LNCaP clone FGC (cell line): Measurements from ENCODE around the gene CHRM2.

Source experiments
- DNase-seq: peaks from one replicate; pipeline ENCODE4 v3.0.0-alpha.2; 2011; ENCODE audit warnings: low read depth
- H3K4me3 ChIP-seq: 2 replicates; pipeline ENCODE4 v1.5.1; 2011; ENCODE audit warnings: mild to moderate bottlenecking, low read depth, low read length, control low read depth
- TF ChIP-seq, protein P1 (sequence below): IDR thresholded peaks from 2 replicates; pipeline ENCODE4 v1.5.1; 2012; ENCODE audit warnings: mild to moderate bottlenecking; ENCODE audit not compliant: control insufficient read depth, insufficient read depth; ENCODE audit errors: extremely low read depth

The CHRM2 gene

DNA sequence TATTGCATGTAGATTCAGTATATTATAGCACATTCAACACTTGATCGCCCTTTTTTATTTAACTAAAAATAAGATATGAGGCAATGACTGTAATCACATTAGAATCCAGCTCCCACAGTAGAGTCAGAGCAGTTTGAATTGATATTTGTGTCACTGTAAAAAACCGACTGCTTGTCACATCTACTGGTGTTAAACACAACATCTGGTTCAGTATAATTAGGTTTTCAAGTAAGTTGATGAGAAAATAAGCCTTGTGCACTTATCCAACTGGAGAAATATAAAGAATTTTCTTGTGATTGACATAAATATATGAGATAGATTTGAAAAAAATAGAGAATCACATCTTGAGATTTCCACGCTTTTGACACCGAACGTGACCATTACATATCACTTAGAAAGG is 69.0 kb downstream of the CHRM2 start:
- TF ChIP-seq, protein P1, sequence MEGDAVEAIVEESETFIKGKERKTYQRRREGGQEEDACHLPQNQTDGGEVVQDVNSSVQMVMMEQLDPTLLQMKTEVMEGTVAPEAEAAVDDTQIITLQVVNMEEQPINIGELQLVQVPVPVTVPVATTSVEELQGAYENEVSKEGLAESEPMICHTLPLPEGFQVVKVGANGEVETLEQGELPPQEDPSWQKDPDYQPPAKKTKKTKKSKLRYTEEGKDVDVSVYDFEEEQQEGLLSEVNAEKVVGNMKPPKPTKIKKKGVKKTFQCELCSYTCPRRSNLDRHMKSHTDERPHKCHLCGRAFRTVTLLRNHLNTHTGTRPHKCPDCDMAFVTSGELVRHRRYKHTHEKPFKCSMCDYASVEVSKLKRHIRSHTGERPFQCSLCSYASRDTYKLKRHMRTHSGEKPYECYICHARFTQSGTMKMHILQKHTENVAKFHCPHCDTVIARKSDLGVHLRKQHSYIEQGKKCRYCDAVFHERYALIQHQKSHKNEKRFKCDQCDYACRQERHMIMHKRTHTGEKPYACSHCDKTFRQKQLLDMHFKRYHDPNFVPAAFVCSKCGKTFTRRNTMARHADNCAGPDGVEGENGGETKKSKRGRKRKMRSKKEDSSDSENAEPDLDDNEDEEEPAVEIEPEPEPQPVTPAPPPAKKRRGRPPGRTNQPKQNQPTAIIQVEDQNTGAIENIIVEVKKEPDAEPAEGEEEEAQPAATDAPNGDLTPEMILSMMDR: no peak
- no peak for DNase-seq
- H3K4me3 ChIP-seq: no peak overlapping the region

DNA sequence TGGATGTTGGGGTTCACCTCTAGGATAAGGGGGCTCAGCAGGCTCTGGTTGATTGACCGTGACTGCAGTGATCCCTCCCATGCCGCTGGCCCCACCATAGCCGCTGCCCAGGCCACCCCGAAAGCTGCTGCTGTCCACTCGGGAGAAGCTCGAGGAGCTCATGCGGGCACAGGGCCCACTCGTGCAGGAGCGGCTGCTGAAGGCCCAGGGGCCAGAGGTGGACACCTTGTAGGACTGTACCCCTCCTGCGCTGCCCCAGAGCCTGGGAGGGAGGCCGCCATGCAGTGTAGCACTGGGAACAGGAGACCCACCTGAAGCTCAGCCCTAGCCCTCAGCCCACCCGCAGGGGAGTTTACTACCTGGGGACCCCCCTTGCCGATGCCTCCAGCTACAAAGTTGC is 70.0 kb downstream of the CHRM2 start:
- DNase-seq: no peak
- TF ChIP-seq, protein P1: no peak

DNA sequence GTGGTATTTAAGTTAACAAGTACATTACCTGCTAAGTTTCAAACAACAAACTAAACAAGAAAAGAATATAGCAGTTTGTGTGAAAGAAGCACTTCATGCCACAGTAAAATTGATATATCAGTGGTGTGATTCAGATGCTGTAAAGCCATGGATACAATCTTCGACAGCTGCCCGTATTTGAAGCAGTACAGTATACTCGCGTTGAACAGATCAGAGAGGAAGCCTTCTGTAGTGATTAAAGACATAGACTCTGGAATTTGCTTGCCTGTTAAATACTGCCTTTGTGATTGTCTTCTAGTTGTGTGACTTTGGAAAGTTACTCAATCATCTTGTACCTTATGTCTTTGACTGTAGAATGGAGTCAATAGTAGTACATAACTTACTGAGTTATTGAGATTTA is 71.7 kb downstream of the CHRM2 start:
- no peak overlapping the region for H3K4me3 ChIP-seq
- TF ChIP-seq, protein P1: no peak
- no peak for DNase-seq

More for the DNA sequence above, 70.0 kb downstream of the CHRM2 start:
- no peak overlapping the region for H3K4me3 ChIP-seq

DNA sequence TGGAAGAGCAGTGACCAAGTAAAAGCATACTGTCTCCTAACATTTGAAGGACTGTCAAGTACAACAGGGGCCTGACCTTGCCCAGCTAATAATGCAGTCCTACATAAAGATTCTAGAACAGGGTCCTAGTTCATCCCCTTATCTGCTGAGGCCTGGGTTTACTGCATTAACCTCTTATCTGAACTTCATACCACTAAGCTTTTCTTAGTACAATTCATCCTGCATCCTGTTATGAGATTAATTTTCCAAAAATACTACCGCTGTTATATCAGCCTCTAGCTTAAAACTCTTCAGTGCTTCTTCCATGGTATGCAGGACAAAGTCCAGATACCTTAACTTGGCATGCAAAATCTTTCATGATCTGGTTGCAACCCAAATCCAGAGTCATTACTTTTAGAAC is 72.5 kb downstream of the CHRM2 start:
- TF ChIP-seq, protein P1: no peak
- DNase-seq: no peak
- H3K4me3 ChIP-seq: no peak overlapping the region

DNA sequence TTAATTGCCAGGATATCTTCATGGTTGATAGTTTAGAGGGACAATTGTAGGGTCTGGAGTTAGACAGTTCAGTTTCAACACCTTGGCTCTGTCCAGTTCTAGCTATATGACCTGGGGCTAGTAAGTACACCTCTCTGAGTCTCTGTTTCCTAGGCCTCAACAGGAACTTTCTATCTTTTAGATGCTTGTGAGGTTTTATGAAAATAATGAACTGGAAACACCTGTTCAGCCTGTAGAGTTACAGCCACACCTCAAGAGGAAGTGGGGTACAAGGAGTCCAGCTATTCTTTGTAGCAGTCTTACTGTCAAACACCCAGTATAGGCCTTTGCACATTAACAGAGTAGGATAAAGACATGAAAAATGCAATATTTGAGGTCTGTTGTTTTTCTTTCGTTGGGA is 73.4 kb downstream of the CHRM2 start:
- no peak overlapping the region for H3K4me3 ChIP-seq
- DNase-seq: no peak
- TF ChIP-seq, protein P1: no peak

DNA sequence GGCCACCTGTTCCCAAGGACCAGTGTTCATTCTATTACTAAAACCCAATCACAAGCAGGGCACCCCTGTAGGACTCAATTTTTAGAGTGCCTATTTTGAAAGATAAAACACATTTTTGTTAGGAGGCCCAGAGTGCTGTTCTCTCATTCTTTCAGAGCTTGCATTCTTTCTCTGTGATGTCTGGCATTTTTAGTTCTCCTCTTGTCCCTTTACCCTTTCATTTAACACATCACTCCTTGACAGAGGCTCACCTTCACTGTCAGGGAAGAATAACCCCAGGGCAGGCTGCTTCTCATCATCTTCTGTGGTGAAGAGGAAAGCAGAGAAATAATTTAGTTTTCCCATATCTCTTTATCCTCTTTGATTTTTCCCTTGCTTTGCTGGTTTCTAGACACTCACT is 73.9 kb downstream of the CHRM2 start:
- H3K4me3 ChIP-seq: no peak overlapping the region
- no peak for DNase-seq
- TF ChIP-seq, protein P1: no peak

DNA sequence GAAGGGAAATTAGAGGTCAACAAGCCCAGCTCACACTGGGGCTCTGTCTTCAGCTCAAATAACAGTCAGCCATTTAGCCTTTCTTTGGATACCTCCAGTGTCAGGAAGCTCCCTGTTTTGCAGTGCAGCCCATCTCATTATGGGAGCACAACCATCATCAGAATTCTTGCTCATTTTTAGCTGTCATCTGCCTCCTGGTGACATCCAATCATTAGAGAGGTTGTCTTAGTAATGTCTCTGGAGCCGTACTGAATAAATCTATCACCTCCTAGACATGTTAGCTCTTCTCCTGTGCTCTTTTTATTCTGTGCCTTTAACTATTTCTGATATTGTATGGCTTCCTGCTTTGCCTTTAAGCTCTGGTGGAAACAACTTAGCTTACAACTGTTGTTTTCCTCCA is 74.5 kb downstream of the CHRM2 start:
- TF ChIP-seq, protein P1: no peak
- H3K4me3 ChIP-seq: no peak overlapping the region
- no peak for DNase-seq
